Adrenal gland (tissue), 5 donors: ENCODE results near the gene ABCC12.

Experiments used
- CTCF ChIP-seq, 6 experiments: fragments of 450-650 bp in 4 of 6; fragments of 200-600 bp in 2 of 6; sonication (generic) in 1 of 6; IDR thresholded peaks; 1 replicate in 5 of 6; 2 replicates in 1 of 6; pipeline versions ENCODE4 v1.5.1 to v1.8.0; 2016 to 2021; ENCODE audit warnings: antibody characterized with exemption in 6 of 6, mild to moderate bottlenecking in 2 of 6, moderate library complexity in 1 of 6
- POLR2A ChIP-seq, 2 donors: fragments of 450-650 bp; IDR thresholded peaks; one replicate each; pipeline ENCODE4 v1.6.1; 2017; ENCODE audit warnings: antibody characterized with exemption in 2 of 2, mild to moderate bottlenecking in 2 of 2, moderate library complexity in 1 of 2
- donor health status: DM: no; HTN: no; CAD: no.

GRCh38 chr16:48187779-48188178 is 32.0 kb upstream of the ABCC12 start:
- no peak for TF ChIP-seq CTCF (IDR thresholded peaks at IDR 0.05)
- no peak for TF ChIP-seq POLR2A (IDR thresholded peaks at IDR 0.05)
